Osteocyte (in vitro differentiated cells): ENCODE data around the gene NCAN. TPM values are rescaled to one million over a fixed set of nuclear protein-coding genes. Genes with fewer than 3 reads are reported as not detected.
A peak's percentile ranks its signal among the peaks of the same experiment; 100 is the strongest.

Source experiments
- DNase-seq: peaks from one replicate; pipeline ENCODE4 v3.0.0; 2021; ENCODE audit warnings: mixed read lengths; ENCODE audit not compliant: unreplicated experiment; ENCODE audit errors: extremely low spot score
- H3K27ac Mint-ChIP-seq: one replicate; pipeline ENCODE4 v1.8.0; 2021; ENCODE audit warnings: mild to moderate bottlenecking, mixed read lengths; ENCODE audit not compliant: unreplicated experiment
- H3K27me3 Mint-ChIP-seq: one replicate; pipeline ENCODE4 v1.8.0; 2021; ENCODE audit warnings: mixed read lengths; ENCODE audit not compliant: unreplicated experiment
- H3K36me3 Mint-ChIP-seq: one replicate; pipeline ENCODE4 v1.8.0; 2021; ENCODE audit warnings: mixed read lengths; ENCODE audit not compliant: unreplicated experiment
- H3K4me1 Mint-ChIP-seq: one replicate; pipeline ENCODE4 v1.8.0; 2021; ENCODE audit warnings: mixed read lengths; ENCODE audit not compliant: unreplicated experiment
- H3K4me3 Mint-ChIP-seq: one replicate; pipeline ENCODE4 v1.8.0; 2021; ENCODE audit warnings: mild to moderate bottlenecking, moderate library complexity, mixed read lengths; ENCODE audit not compliant: unreplicated experiment
- H3K9me3 Mint-ChIP-seq: one replicate; pipeline ENCODE4 v1.8.0; 2021; ENCODE audit warnings: mixed read lengths; ENCODE audit not compliant: unreplicated experiment
- total RNA-seq: library from RNA; stranded (reverse); gene quantifications from 2 replicates; pipeline ENCODE4 v1.2.1, GENCODE V29; 2021
- TF ChIP-seq, protein P1 (sequence below): fragments of 200-600 bp; sonication (generic); IDR thresholded peaks from 2 replicates; pipeline ENCODE4 v1.5.0; 2021; ENCODE audit warnings: antibody characterized with exemption, mild to moderate bottlenecking, moderate library complexity

NCAN gene
- total RNA-seq, 1 donor from 2014 or later: not detected

DNA sequence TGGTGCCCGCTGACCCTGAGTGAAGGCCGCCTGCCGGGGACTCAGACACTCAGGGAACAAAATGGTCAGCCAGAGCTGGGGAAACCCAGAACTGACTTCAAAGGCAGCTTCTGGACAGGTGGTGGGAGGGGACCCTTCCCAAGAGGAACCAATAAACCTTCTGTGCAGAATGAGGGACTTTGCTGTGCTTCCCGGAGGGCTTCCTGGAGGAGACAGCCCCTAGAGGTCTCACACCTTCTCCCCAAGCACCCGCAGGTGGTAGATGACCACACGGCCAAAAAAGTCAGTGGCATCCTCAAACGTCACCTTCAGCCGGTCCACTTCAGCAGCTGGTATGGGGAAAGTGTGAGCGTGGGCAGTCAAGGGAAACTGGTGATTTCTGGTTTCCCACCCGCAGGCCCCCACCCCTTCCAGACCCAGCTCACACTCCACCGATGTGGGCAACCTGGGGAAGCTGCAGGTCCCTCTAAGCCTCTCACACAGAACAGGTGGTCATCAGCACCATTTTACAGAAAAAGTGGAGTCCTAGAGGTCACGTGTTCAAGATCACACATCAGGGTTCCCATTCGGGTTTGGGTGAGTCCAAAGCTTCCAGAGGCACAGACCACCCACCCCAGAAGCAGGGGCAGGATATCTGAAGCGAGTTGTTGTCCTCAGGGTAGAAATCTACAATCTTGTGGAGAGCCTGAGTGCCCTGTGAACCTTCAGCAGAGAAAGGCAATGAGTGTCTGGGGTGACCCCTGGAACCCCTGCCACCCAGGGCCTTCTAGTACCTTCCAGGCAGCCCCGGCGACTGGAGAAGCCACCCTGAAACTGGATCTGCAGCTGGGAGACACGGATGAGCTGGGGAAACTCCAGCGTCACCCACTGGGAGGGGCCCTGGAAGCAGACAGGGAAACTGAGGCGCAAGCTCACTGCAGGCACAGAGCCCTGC, 9.8 kb upstream of the NCAN start:
- peaks cover 9% of the 10 kb centered on the region for H3K36me3 Mint-ChIP-seq
- H3K27ac Mint-ChIP-seq: peak overlapping the region; percentile 87
- DNase-seq: no peak
- H3K9me3 Mint-ChIP-seq: no peaks in the 10 kb centered on the region
- TF ChIP-seq, protein P1, sequence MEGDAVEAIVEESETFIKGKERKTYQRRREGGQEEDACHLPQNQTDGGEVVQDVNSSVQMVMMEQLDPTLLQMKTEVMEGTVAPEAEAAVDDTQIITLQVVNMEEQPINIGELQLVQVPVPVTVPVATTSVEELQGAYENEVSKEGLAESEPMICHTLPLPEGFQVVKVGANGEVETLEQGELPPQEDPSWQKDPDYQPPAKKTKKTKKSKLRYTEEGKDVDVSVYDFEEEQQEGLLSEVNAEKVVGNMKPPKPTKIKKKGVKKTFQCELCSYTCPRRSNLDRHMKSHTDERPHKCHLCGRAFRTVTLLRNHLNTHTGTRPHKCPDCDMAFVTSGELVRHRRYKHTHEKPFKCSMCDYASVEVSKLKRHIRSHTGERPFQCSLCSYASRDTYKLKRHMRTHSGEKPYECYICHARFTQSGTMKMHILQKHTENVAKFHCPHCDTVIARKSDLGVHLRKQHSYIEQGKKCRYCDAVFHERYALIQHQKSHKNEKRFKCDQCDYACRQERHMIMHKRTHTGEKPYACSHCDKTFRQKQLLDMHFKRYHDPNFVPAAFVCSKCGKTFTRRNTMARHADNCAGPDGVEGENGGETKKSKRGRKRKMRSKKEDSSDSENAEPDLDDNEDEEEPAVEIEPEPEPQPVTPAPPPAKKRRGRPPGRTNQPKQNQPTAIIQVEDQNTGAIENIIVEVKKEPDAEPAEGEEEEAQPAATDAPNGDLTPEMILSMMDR: no peak
- H3K4me3 Mint-ChIP-seq: peak overlapping the region; percentile 90
- peaks cover 5% of the 10 kb centered on the region for H3K27me3 Mint-ChIP-seq
- peaks cover 13% of the 10 kb centered on the region for H3K4me1 Mint-ChIP-seq

DNA sequence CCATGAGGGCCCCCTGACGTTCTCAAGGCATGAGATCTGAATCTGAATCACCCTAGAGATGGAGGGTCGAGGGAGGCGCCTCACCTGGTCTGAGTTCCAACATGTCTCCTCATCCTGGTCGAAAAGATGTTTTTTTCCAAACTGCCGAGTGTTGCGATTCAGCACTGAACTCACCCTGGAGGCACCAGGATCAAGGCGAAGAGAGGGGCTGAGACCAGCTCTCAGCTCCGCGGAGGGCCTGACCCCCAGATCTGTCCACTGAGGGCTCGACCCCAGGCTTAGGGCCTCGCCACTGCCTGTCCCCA, 9.1 kb upstream of the NCAN start:
- peaks cover 9% of the 10 kb centered on the region for H3K36me3 Mint-ChIP-seq
- DNase-seq: no peak
- TF ChIP-seq, protein P1: no peak
- H3K9me3 Mint-ChIP-seq: no peaks in the 10 kb centered on the region
- peak overlapping the region; percentile 87 for H3K27ac Mint-ChIP-seq
- H3K4me3 Mint-ChIP-seq: peak overlapping the region; percentile 90
- H3K4me1 Mint-ChIP-seq: peaks cover 13% of the 10 kb centered on the region
- H3K27me3 Mint-ChIP-seq: peaks cover 7% of the 10 kb centered on the region

DNA sequence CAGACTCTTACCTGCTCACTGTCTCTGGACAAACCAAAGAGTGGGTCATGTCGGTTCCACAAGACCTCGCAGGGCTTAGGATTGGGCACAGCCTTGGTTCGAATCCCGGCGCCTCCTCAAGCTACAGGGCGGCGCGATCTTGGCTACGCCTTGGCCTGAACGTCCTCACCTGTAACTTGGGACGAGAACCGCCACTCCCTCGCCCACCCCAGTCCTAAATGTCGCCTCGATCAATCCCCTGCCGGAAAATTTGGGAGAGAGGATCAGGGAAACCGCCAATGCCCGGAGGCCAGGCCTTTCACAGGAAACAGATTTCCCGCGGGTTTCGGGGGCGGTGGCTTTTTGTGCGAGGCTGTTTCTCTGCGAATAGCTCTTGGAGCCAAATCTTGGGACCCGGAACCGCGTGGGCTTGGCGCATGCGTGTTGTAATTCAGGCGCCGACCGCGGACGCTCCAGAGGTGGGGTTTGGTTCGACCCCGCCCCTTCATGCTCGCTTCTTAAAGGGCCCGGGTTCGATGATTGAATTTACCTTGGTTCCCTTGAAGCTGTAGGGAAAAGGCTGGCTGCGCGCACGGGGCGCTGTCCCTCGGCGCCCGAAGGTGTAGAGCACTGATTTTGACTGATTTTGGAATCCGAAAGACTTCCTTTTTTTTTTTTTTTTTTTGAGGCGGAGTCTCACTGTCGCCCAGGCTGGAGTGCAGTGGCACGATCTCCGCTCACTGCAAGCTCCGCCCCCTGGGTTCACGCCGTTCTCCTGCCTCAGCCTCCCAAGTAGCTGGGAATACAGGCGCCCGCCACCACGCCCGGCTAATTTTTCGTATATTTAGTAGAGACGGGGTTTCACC, 8.5 kb upstream of the NCAN start, which contains the start of gene NR2C2AP:
NR2C2AP (minus strand) TSS at position 403 of the 845 bp plus-strand sequence; CDS start at position 49, 354 bp downstream.
- peaks cover 13% of the 10 kb centered on the region for H3K4me1 Mint-ChIP-seq
- peak within 1 kb of the TSS; percentile 87 for H3K27ac Mint-ChIP-seq
- peaks cover 9% of the 10 kb centered on the region for H3K36me3 Mint-ChIP-seq
- peak; percentile 95 for DNase-seq
- H3K27me3 Mint-ChIP-seq: peaks cover 7% of the 10 kb centered on the region
- H3K9me3 Mint-ChIP-seq: no peaks in the 10 kb centered on the region
- peak within 1 kb of the TSS; percentile 90 for H3K4me3 Mint-ChIP-seq
- TF ChIP-seq, protein P1: no peak

DNA sequence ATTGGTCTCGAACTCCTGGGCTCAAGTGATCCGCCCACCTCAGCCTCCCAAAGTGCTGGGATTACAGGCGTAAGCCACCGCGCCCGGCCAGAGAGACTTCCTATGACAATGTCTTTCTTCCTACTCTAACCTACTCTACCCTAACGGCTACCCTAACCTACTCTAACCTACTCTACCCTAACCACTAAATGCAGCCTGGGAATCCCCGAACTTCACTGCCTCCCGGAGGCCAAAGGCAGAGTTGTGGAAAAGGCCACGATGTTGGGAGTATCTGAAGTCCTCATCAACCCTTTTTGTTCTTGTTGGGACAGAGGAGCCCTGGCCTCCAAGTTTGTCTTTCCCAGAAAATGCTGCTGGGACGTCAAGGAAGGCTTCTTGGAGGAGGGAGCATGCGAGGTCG, 7.6 kb upstream of the NCAN start:
- Mint-ChIP-seq H3K36me3 (peaks cover 3% of the 10 kb centered on the region), H3K4me3 (peak overlapping the region; percentile 90), H3K9me3 (no peaks in the 10 kb centered on the region), H3K27me3 (peaks cover 7% of the 10 kb centered on the region), H3K4me1 (peaks cover 13% of the 10 kb centered on the region), H3K27ac (no peak overlapping the region)
- TF ChIP-seq, protein P1: no peak
- DNase-seq: no peak
